DND-41 (cell line): ENCODE results near the gene DNAH1.

ENCODE experiments used
- ATAC-seq: fragments of 200-7000 bp; cut with Tn5 transposase; 3 replicates; pipeline ENCODE4 v1.9.1; 2021; ENCODE audit warnings: low read depth; ENCODE audit not compliant: insufficient read depth
- DNase-seq: peaks from one replicate; pipeline ENCODE4 v3.0.0-alpha.2; 2020
- H2AFZ ChIP-seq: 2 replicates; pipeline ENCODE4 v1.6.0; 2012; ENCODE audit warnings: low read depth, low read length
- H3K27ac ChIP-seq: 2 replicates; pipeline ENCODE4 v1.5.1; 2012; ENCODE audit warnings: low read length, inconsistent platforms
- H3K27me3 ChIP-seq: fragments of 200-600 bp; sonication (generic); 2 replicates; pipeline ENCODE4 v1.6.0; 2012; ENCODE audit warnings: low read length, mild to moderate bottlenecking, inconsistent platforms; ENCODE audit not compliant: insufficient read depth, poor library complexity
- H3K36me3 ChIP-seq: 2 replicates; pipeline ENCODE4 v1.5.1; 2012; ENCODE audit warnings: low read length, inconsistent platforms; ENCODE audit not compliant: insufficient read depth
- H3K4me1 ChIP-seq: 2 replicates; pipeline ENCODE4 v1.5.1; 2012; ENCODE audit warnings: mild to moderate bottlenecking, low read length; ENCODE audit not compliant: insufficient read depth
- H3K4me2 ChIP-seq: 2 replicates; pipeline ENCODE4 v1.6.0; 2012; ENCODE audit warnings: mild to moderate bottlenecking, moderate library complexity, low read length, inconsistent platforms; ENCODE audit not compliant: insufficient read depth
- H3K4me3 ChIP-seq, 2 experiments: fragments of 200-600 bp in 1 of 2; shearing (Covaris generic) in 1 of 2; 2 replicates each; pipeline ENCODE4 v1.5.1; 2012 to 2016; ENCODE audit warnings: inconsistent platforms in 2 of 2, low read length in 2 of 2, mild to moderate bottlenecking in 2 of 2, low read depth in 1 of 2, moderate library complexity in 1 of 2
- H3K79me2 ChIP-seq: 2 replicates; pipeline ENCODE4 v1.6.0; 2012; ENCODE audit warnings: low read length, inconsistent platforms; ENCODE audit not compliant: insufficient read depth
- H3K9ac ChIP-seq: 2 replicates; pipeline ENCODE4 v1.6.0; 2012; ENCODE audit warnings: low read depth, mild to moderate bottlenecking, inconsistent platforms, low read length, moderate library complexity
- H3K9me3 ChIP-seq: 2 replicates; pipeline ENCODE4 v1.5.1; 2012; ENCODE audit warnings: low read length, moderate library complexity, mild to moderate bottlenecking, inconsistent platforms; ENCODE audit not compliant: insufficient read depth, severe bottlenecking
- H4K20me1 ChIP-seq: 2 replicates; pipeline ENCODE4 v1.6.0; 2012; ENCODE audit warnings: low read length; ENCODE audit not compliant: insufficient read depth
- CTCF ChIP-seq: IDR thresholded peaks from 2 replicates; pipeline ENCODE4 v1.5.1; 2012; ENCODE audit warnings: borderline replicate concordance, low read length, moderate library complexity, mild to moderate bottlenecking; ENCODE audit not compliant: poor library complexity, severe bottlenecking; ENCODE audit errors: extremely low read depth
- EZH2 ChIP-seq: IDR thresholded peaks from 3 replicates; pipeline ENCODE4 v1.6.1; 2012; ENCODE audit warnings: borderline replicate concordance, low read depth, mild to moderate bottlenecking, moderate library complexity, low read length, inconsistent platforms; ENCODE audit not compliant: severe bottlenecking

The DNAH1 gene

GRCh38 chr3:52361011-52361410, 44.9 kb downstream of the DNAH1 start:
- no peaks in the 10 kb centered on the region for H3K27me3 ChIP-seq

GRCh38 chr3:52361454-52361853, 45.3 kb downstream of the DNAH1 start:
- no peak for ATAC-seq

More at GRCh38 chr3:52361011-52361410, 44.9 kb downstream of the DNAH1 start:
- Histone ChIP-seq H3K36me3 (no peaks in the 10 kb centered on the region; the same call in 1 of the 2 replicates), H3K4me3 (no peak overlapping the region), H3K4me1 (no peaks in the 10 kb centered on the region), H3K9me3 (no peaks in the 10 kb centered on the region), H2AFZ (no peak overlapping the region), H3K9ac (no peak overlapping the region), H3K4me2 (no peak overlapping the region), H3K27ac (no peak overlapping the region), H3K79me2 (no peaks in the 10 kb centered on the region), H4K20me1 (0 out of 2 replicates have a peak, but pooled peaks cover 6% of the 10 kb centered on the region)
- ATAC-seq (no peak), DNase-seq (no peak)
- TF ChIP-seq CTCF (no peak), EZH2 (no peak)

GRCh38 chr3:52361898-52362297, 45.8 kb downstream of the DNAH1 start:
- Histone ChIP-seq H2AFZ (no peak overlapping the region), H3K27ac (0 out of 2 replicates have a peak overlapping the region, but pooled peaks have one; percentile 9), H3K4me1 (no peaks in the 10 kb centered on the region), H3K9ac (no peak overlapping the region), H3K4me2 (no peak overlapping the region), H3K79me2 (no peaks in the 10 kb centered on the region), H3K27me3 (no peaks in the 10 kb centered on the region), H3K4me3 (no peak overlapping the region), H3K9me3 (no peaks in the 10 kb centered on the region), H4K20me1 (peaks cover 6% of the 10 kb centered on the region; the same call in 1 of the 2 replicates), H3K36me3 (no peaks in the 10 kb centered on the region; the same call in 1 of the 2 replicates)
- ATAC-seq, result no peak
- TF ChIP-seq EZH2 (no peak), CTCF (no peak)
- DNase-seq, result no peak

More at GRCh38 chr3:52361454-52361853, 45.3 kb downstream of the DNAH1 start:
- DNase-seq, result no peak
- Histone ChIP-seq H3K4me2 (no peak overlapping the region), H3K4me3 (no peak overlapping the region), H3K79me2 (no peaks in the 10 kb centered on the region), H3K4me1 (no peaks in the 10 kb centered on the region), H3K36me3 (no peaks in the 10 kb centered on the region; the same call in 1 of the 2 replicates), H3K27ac (no peak overlapping the region), H2AFZ (no peak overlapping the region), H4K20me1 (0 out of 2 replicates have a peak, but pooled peaks cover 6% of the 10 kb centered on the region), H3K27me3 (no peaks in the 10 kb centered on the region), H3K9me3 (no peaks in the 10 kb centered on the region), H3K9ac (no peak overlapping the region)
- TF ChIP-seq EZH2 (no peak), CTCF (no peak)
